EL (cell line): ENCODE results near the gene TMEM135.
"Not testable (repeated sequence)": the region's sequence is repeated elsewhere in the genome, so short reads cannot be mapped to it uniquely, and the experiment has no call there.

Experiments
- DNase-seq: peaks from one replicate; pipeline ENCODE4 v3.0.0-alpha.2; 2016

Gene TMEM135

DNA sequence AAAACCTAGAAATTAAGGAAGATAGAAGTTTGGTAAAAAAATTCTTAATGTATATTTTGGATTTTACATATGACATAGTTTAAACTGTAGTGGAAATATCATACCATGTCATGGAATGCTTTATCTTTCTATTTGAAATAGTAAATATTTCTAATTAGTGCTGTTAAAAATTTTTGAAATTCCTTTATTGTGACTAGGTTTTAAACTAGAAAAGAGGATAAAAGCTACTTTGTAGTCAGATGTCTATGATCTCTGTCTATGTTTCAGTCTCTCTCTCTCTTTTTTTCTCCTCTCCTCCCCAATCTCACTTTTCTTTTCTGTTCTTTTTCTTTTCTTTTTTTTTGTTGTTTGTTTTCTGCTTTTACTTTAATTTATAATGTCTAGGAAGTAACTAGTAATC is 226.2 kb downstream of the TMEM135 start:
- peak; percentile 36 for DNase-seq

DNA sequence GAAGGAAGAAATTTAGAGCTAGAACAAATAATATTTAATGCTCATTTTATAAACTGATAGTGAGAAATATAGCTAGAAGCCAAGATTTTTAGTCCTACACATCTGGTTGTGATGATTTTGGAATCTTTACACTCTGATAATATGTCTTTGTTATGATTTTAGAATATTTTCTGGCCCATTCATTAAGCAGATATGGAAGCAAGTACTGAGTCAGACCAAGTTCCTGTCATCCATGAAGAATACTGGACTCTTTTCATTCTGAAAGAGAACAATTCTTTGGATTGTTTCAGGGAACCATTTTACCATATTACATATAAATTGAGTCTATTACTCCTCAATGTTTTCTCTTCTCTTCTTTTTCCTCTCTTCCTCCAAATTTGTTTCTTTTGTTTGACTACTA is 227.4 kb downstream of the TMEM135 start:
- peak; percentile 50 for DNase-seq

DNA sequence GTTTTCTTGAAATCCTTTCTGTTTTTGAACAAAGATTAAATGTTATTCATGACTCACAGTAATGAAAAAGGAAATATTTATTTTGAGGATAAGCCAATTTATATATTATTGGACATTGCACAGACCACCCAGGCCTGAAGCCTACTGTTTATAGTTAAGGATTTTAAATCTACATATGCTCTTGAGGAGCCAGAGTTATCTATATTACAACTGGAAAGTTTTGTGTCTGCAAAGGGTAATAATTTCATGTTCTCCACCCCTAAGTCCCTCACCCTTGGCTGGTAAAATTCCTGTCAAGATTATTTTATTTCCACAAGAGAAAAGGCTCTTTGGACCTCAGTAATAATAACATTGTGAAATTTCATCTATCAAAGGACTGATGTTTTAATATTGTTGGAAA is 228.2 kb downstream of the TMEM135 start:
- DNase-seq, result no peak

DNA sequence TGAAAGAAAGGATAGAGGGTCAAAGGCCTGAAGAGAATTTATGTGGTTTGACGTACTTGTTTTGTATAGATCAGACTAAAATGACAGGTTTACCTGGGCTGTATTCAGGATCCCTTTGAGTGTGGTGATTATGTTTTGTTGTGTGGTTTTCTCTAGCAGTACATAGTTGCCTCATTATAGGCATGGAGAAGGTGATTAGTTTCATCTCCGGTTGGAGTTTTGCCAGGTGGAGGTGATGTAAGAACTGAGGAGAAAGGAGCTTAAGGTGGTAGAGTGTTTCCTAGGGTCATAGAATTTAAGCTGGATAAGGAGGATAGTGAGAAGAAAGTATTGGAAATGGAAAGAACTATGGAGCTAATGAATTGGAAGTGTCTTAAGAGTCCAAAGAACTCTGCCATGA is 229.0 kb downstream of the TMEM135 start:
- DNase-seq, result no peak

DNA sequence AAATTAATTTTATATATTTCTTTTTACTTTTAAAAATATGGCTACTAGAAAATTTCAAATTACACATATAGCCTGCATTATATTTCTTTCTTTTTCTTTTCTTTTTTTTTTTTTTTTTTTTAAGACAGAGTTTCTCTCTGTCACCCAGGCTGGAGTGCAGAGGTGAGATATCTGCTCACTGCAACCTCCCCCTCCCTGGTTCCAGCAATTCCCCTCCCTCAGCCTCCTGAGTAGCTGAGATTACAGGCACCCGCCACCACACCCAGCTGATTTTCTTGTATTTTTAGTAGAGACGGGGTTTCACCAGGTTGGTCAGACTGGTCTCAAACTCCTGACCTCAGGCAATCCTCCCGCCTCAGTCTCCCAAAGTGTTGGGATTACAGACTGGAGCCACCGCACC is 234.2 kb downstream of the TMEM135 start:
- not testable (repeated sequence) for DNase-seq

DNA sequence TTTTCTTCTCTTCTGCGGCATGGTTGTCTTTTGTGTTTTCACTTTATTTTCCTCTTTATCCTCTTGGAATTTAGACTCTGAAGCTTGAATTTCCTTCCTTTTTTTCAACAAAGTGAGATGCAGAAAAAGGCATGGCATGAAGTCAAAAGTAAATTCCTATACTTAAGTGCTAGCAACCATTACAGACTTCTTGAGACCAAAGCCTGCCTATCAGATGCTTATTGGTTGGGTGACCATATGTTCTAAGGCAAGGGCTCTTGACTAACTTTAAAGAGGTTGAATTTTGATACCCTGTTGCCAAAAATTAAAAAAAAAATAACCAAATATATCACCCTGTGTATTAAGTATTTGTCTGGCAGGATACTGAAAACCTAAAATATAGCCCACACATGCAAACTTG is 237.4 kb downstream of the TMEM135 start:
- no peak for DNase-seq

DNA sequence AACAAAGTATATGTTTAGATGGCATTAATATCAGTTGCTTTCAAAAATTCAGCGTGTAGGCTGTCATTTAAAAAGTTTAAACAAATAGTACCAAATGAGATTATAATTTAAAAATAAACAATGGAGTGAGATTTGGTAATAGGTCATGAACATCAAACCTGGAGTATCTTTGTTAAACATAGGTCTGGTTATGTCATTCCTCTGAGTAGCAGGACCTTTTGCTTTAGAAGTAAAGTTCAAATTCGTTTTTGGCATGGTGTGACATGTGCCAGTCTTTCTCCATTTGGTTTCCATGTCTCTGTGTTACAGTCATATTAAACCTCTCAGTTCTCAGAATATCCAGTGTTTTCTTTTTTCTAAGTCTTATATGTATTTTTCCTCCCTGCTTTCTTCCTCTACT is 242.4 kb downstream of the TMEM135 start:
- no peak for DNase-seq

DNA sequence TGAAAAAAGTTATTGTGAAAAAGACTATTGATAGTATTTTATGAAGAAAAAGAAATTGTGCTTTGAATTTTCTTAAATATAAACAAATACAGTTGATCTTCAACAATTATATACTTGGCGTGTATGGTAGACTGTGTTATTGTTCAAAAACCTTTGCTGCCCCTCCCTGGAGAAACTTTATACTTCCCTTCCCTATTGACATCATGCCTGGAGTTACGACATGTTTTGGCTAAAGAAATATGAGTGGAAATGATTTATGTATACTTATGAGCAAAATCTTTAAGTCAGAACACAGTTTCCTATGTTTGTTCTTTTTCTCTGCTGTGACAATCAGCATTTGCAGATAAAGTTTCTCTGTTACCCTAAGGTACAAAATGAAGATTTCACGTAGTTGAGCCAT is 243.8 kb downstream of the TMEM135 start:
- DNase-seq, result peak; percentile 34

DNA sequence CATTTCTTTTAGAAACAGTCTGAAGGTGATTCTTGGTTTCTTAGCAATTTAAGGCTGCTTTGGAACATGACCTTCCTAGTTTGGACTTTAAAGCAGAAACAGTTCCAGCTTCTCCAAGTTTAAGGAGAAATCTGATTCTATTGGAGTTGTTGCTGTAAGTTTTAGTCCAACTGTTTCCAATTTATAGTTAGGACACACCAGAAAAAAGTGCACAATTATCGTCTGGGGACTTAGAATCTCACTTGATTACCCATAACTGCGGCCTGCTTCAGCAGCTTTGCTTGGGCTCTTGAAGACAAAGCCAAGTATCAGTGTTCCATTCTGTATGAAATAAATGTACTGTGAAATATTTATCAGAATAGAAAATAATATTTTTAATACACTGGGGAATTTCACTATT is 246.6 kb downstream of the TMEM135 start:
- no peak for DNase-seq

DNA sequence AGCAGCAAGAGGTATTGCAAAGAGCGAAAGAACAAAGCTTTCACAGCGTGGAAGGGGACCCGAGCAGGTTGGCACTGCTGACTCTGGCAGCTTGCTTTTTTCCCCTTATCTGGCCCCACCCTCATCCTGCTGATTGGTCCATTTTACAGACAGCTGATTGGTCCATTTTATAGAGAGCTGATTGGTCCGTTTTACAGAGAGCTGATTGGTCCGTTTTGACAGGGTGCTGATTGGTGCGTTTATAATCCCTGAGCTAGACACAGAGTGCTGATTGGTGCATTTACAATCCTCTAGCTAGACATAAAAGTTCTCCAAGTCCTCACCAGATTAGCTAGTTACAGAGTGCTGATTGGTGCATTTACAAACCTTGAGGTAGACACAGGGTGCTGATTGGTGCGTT is 247.9 kb downstream of the TMEM135 start:
- not testable (repeated sequence) for DNase-seq

DNA sequence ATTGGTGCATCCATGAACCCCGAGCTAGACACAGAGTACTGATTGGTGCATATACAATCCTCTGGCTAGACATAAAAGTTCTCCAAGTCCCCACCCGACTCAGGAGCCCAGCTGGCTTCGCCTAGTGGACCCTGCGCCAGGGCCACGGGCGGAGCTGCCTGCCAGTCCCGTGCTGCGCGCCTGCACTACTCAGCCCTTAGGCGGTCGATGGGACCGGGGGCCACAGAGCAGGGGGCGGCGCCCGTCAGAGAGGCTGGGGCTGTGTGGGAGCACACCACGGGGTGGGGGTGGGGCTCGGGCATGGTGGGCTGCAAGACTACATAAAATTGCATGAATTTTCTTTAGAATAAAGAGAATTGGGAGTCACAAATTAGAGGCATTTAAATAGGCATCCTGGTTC is 248.6 kb downstream of the TMEM135 start:
- DNase-seq, result no peak

DNA sequence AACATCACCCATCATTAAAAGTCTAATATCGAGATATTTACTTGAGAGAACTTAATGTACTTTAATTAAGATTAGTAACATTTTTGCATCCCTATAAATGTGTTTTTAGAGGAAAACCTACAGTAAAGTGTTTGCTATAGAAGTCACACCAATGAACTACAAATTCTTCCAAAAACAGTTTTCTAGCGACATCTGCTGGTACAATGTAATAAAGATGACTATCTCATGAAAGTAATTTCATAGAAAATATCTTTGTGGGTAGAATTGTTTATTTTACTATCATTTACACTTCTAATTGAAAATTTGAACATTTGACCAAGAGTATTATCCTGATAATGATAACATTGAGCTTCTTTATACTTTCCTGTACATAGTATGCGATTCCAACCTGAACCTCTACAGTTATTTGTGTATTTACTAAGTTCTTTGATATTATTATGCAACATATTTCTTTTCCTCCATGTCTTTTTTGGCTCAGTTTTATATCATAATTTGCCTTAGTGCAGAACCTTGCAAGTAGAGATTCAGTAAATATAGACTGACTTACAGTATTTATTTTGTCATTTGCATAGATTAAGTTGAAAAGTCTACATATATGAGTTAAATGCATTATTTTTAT is 252.7 kb downstream of the TMEM135 start:
- peak; percentile 63 for DNase-seq

DNA sequence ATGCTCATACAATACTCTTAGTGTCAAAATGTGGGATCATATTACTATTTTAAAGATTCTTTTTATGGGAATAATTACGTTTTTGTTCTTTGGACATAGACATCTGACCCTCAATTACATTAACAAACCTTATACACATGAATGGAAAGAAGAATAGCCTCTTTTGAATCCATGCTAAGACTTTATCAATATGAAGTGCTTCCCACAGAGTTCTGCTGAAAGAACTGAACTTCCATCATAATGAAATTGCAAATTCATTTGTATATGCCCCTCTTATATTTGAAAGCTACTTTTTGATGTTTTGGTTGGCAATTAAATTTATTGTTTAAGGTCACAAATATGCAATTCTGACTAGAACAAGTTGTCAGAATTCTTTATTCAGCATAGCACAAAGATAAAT is 254.9 kb downstream of the TMEM135 start:
- no peak for DNase-seq

DNA sequence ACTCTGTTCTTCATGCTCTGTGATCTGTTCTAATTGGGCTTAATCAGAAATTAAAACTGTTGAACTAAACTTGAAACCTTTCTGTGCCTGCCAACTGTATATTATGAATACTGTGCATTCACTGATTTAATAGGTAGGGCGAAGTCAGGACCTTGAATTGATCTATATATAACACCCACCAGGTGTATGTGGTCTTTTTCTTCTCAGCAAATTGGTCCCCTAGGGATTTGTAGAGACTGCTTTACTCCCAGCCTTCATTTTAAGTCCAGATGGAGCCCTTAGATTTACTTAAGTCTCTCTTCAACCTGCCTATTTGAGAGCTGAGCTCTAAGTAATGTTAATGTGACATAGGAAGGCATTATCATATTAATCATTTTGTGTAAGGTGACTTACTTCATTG is 257.5 kb downstream of the TMEM135 start:
- no peak for DNase-seq

DNA sequence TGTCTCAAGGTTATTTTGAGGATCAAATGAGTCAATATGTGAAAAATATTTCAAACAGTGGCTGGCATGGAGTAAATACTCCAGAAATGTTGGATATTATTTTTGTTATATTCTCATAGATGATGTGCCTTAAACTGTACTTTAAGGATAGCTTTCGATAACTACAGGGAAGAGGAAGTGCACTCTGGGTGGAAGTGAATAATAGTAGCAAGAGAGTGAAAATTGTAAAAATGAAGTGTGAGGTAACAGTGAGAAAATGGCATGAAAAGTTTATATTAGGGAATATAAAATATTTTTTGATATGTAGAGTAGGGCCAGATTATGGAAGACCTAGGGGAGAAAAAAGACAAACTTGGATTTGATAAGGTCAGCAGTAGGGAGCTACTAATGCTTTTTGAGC is 258.9 kb downstream of the TMEM135 start:
- DNase-seq, result no peak

DNA sequence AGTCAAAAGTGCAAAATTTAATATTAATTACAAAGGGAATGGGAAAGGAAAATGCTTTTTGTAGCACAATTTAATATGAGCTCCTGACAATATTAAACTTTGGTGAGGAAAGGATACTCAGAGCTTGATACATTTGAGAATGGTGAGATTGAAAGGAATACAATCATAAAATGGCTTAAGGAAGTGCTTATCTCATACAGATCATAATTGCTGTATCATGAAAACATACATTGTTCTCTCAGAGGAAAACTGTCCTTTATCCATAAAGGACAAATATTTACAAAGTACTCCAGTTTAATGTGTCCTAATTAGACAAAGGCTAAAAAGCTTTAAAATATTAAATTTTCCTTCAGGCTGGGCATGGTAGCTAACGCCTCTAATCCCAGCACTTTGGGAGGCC is 260.4 kb downstream of the TMEM135 start:
- no peak for DNase-seq

DNA sequence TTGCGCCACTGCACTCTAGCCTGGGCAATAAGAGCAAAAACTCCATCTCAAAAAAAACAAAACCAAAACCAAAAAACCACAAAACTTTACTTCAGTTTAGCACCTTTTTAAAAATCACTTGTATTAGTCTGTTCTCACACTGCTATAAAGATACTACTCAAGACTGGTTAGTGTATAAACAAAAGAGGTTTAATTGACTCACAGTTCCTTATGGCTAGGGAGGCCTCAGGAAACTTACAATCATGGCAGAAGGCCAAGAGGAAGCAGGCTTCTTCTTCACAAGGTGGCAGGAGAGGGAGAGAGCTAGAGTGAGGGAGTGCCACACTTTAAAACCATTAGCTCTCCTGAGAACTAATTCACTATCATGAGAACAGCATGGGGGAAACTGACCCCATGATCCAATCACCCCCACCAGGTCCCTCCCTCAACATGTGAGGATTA is 261.3 kb downstream of the TMEM135 start:
- DNase-seq, result peak; percentile 6

DNA sequence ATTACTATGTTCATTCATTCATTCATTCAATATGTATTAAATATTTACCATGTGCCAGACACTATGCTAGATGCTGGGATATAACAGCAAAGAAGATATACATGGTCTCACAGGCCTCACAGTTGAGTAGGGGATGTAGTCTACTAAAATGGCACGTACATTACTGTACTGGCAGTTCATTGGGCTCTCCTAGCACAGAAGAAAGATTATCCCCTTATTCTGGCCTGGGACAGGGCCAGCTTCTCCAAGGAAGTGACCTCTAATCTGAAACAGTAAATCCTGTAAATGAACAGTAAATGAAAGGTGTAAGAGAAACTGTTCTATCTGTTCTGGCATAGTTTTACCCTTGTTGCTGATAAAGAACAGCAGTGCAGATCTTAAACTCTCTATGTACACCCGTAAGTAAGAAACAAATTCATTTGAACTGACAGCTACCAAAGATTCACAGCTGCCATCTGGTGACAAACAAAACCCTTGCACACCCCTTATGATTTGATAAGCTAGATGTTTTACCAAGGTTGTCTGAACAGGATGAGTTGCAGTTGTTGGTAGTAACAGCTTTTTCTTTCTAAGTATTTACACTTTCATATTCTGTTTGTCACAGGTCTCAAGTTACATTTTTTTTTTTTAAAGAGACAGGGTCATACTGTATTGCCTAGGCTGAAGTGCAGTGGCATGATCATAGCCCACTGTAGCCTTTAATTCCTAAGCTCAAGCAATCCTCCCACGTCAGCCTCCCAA is 263.1 kb downstream of the TMEM135 start:
- no peak for DNase-seq

DNA sequence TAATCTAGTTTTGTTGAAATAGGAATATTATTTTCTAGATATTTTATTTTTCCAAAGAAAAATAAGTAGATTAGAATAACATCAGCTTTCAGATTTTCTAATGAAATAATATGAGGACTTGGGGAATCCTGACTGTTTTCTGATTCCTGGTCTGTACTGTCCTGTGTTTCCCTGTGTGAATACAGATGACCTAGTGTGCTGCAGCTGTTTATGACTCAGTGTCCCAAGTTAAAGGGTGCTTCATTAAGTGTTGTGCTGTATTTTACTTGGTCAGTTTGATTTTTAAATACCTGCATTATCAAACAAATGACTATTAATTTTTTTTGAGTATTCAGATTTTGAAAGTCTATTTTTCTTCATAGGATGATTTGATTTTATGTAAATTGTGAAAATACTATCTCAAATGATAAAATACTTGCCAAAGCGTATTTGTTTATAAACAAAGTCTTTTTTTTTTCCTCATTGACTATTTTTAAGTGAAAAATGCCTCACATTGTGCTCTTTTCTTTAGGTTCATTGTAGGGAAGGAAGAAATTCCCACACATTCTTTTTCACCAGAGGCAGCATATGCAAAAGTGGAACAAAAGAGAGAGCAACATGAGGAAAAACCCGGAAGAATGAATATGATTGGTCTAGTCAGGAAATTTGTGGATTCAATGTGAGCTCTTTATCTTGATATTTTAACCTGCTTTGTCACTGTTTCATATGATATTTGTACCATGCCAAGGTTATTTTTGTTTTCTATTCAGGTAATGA is 264.2 kb downstream of the TMEM135 start:
- no peak for DNase-seq

DNA sequence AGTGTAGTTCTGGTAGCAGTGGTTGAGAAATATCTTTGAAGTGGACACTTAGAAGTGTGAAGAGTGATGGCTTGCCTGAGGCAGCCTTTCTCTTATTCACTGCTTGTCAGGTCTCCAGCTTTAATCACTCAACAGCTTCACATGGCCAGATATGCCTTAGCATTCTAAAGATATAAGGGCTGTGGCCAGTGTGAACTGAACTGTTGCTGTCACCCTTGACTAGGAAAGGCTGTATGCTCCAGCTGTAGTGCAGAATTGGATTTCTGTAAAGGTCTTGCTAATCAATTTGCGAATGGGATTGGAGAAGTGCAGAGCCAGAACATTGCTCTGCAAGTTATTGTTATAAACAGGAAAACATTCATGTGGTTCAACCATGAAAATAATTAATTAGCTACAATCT is 266.7 kb downstream of the TMEM135 start:
- DNase-seq, result no peak

DNA sequence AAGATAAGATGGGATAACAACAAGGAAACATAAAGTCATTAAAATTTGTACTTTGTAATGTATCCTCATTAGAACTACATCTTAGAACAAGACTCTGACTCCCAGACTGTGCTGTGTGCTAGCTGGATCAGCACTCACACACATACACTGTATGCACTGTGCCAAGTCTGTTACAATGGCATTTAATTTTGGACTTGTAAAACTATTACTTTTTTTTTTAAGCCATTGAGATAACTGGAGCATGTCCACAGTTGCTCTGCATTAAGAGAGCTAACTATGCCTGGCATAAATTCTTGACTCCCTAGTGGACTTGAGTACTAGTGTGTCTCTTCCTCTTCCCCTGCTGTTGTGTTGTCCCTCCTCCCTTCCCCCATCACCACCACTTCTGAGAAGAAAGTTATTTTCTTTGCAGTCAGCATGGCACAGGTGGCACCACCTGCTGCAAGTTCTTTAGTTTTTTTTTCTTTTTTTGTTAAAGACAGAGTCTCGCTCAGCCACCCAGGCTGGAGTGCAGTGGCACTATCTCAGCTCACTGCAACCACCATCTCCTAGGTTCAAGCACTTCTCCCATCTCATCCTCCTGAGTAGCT is 268.6 kb downstream of the TMEM135 start:
- no peak for DNase-seq

DNA sequence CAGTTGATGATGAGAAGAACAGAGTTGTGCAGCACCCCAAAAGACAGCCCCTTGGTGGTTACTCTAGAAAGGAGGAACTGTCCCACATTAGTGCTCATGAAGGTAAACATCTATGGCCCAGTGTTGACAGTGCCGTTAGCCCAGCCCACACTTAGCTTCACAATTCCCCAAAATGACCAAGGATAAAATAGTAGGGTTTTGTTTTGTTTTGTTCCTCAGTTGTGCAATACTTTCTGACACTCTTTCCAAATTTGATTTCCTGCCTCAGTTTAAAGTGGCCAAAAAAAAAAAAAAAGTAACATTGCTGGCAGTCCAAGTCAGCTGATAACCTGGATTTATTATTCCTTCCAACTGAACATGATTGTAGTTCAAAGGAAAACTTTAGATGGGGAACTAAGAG is 269.4 kb downstream of the TMEM135 start:
- no peak for DNase-seq

DNA sequence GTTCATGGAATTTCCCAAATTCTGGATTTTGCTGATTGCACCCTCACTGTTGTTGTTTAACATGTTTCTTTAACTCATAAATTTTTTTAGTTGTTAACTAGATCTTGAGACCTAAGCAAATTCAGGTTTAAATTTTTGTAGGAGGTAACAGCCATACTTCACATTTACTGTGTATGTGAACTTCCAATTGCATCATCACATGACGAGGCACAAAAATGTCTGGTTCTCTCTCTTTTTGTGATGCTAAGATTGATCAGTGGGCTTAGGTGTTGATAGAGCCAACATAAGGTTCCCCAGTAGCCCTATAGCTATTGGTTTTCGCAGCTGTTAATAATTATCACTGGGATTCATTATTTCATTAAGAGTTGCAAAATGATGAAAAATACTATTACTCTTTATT is 277.5 kb downstream of the TMEM135 start:
- no peak for DNase-seq

DNA sequence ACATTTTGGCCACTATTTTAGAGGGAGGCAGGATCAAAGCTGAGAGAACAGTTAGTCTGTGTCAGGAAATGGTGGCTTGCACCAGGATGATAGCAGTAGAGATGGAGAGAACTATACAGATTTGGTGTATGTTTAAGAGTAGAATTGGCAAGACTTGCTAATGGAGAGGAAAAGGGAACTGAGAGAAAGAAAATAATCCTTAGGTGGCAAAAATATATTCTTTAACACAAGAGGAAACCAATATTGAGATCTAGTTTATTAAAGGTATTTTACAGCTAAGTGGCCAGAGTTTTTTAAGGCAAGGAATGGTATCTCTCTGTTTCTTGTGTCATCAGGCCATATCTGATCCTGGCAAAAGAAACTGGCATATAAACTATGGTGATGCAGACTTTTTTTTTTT is 278.8 kb downstream of the TMEM135 start:
- no peak for DNase-seq
